Panc1 (cell line): Measurements from ENCODE around the gene DUOX1. TPM values are rescaled to one million over a fixed set of nuclear protein-coding genes. Genes with fewer than 3 reads are reported as not detected.

Experiments
- ATAC-seq: fragments of 200-7000 bp; cut with Tn5 transposase; 2 replicates; pipeline ENCODE4 v1.9.1; 2020; ENCODE audit warnings: mild to moderate bottlenecking, moderate library complexity
- BruUV-seq: library from RNA; stranded (reverse); fragments of 400-500 nt; replicated peaks from 2 replicates; lab custom pipeline; 2021; lab: Mats Ljungman, UMichigan
- CTCF ChIA-PET: fragments of 300-600 bp; sonication (Branson Sonifier 250); formaldehyde crosslinking; loops from one replicate; lab custom pipeline; 2022; ENCODE audit warnings: antibody characterized with exemption; lab: Charles Lee
- POLR2A ChIA-PET: fragments of 300-600 bp; sonication (Branson Sonifier 250); formaldehyde crosslinking; loops from one replicate; lab custom pipeline; 2022; ENCODE audit warnings: antibody characterized with exemption; lab: Charles Lee
- DNase-seq: peaks from one replicate; pipeline ENCODE4 v3.0.0-alpha.2; 2010; ENCODE audit warnings: low read depth, low spot score
- H3K27ac ChIP-seq: 2 replicates; pipeline ENCODE4 v1.5.1; 2011; ENCODE audit warnings: mild to moderate bottlenecking, low read length, inconsistent platforms
- H3K27me3 ChIP-seq: fragments of 200-500 bp; sonication (Bioruptor generic); 2 replicates; pipeline ENCODE4 v1.6.0; 2014; ENCODE audit warnings: low read length, inconsistent platforms; ENCODE audit not compliant: control insufficient read depth, insufficient read depth
- H3K36me3 ChIP-seq: fragments of 200-500 bp; sonication (Bioruptor generic); 2 replicates; pipeline ENCODE4 v1.5.1; 2014; ENCODE audit warnings: inconsistent platforms, mild to moderate bottlenecking, low read length, moderate library complexity; ENCODE audit not compliant: control insufficient read depth, insufficient read depth
- H3K4me1 ChIP-seq: 2 replicates; pipeline ENCODE4 v1.5.1; 2011; ENCODE audit warnings: inconsistent platforms, mild to moderate bottlenecking, low read length, moderate library complexity; ENCODE audit not compliant: control insufficient read depth, insufficient read depth
- H3K4me3 ChIP-seq, 2 experiments: 2 replicates each; pipeline ENCODE4 v1.5.1; 2011 to 2012; ENCODE audit warnings: low read depth in 2 of 2, low read length in 2 of 2, mild to moderate bottlenecking in 2 of 2, inconsistent platforms in 1 of 2, moderate library complexity in 1 of 2
- H3K9me3 ChIP-seq: fragments of 200-500 bp; sonication (Bioruptor generic); 2 replicates; pipeline ENCODE4 v1.5.1; 2014; ENCODE audit warnings: low read depth, mild to moderate bottlenecking, inconsistent platforms, low read length, moderate library complexity; ENCODE audit not compliant: control insufficient read depth, insufficient read depth
- POLR2AphosphoS5 ChIP-seq: IDR thresholded peaks from 2 replicates; pipeline ENCODE4 v1.6.1; 2012; ENCODE audit warnings: mild to moderate bottlenecking, low read depth, low read length, moderate library complexity
- SIN3A ChIP-seq: IDR thresholded peaks from 2 replicates; pipeline ENCODE4 v1.6.1; 2012; ENCODE audit warnings: low read depth, mild to moderate bottlenecking, low read length, moderate library complexity, borderline replicate concordance; ENCODE audit not compliant: insufficient read depth
- TCF7L2 ChIP-seq: IDR thresholded peaks from 2 replicates; pipeline ENCODE4 v1.6.1; 2011; ENCODE audit warnings: mild to moderate bottlenecking, low read depth, low read length, inconsistent platforms
- in situ Hi-C: cut with HindIII; loops from 2 replicates; pipeline ENCODE4 v1.10.0; 2016; ENCODE audit warnings: low sequenced_read_pairs, low pct_unique_long_range_greater_than_20kb
- intact Hi-C: fragments of 100-400 bp; cut with micrococcal nuclease; formaldehyde crosslinking; loops from one replicate; pipeline ENCODE4 v1.10.0; 2022; ENCODE audit not compliant: unreplicated experiment
- total RNA-seq: library from RNA; stranded (reverse); gene quantifications from one replicate; pipeline ENCODE4 v1.2.1, GENCODE V29; 2021; ENCODE audit not compliant: unreplicated experiment
- TF ChIP-seq, protein P1 (sequence below), 2 experiments: IDR thresholded peaks; 2 replicates each; pipeline ENCODE4 v1.6.1; 2011 to 2012; ENCODE audit warnings: low read depth in 2 of 2, control low read depth in 1 of 2, low read length in 1 of 2, mild to moderate bottlenecking in 1 of 2, moderate library complexity in 1 of 2; ENCODE audit not compliant: insufficient read depth in 1 of 2
- TF ChIP-seq, protein P2 (sequence below): fragments of 450-650 bp; IDR thresholded peaks from 2 replicates; pipeline ENCODE4 v1.5.1; 2017; ENCODE audit warnings: mild to moderate bottlenecking

Gene DUOX1
- total RNA-seq, 1 experiment from 2014 or later: 0.31 TPM

DNA sequence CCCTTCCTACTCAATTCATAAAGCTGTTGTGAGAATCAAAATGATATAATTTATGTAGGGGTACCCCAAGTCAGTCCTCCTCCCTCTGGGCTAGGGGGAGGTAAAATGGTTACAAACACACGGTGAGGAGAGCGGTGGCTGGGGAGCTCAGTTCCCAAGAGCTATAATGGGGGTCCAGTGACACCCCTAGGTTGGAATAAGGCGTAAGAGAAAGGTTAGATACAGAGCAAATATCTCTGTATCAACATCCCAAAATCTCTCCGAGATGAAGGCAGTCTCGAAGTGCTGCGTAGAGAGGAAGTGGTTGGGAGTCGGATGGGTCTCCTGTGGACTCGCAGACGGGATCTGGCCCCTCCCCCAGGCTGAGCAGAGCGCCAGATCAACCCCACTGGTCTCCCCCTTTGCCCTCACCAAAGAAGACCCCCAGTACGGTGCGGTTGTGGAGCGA, 17.6 kb upstream of the DUOX1 start:
- H3K36me3 ChIP-seq: no peaks in the 10 kb centered on the region
- intact Hi-C loops (no loop called here), in situ Hi-C loops (no loop called here)
- H3K4me1 ChIP-seq: peaks cover 14% of the 10 kb centered on the region
- no peak for DNase-seq
- H3K27me3 ChIP-seq: peaks cover 21% of the 10 kb centered on the region
- ChIA-PET POLR2A (no interaction called here), CTCF (no interaction called here)
- H3K27ac ChIP-seq: no peak overlapping the region
- H3K4me3 ChIP-seq: peak overlapping the region; percentile 24 to 31
- TF ChIP-seq TCF7L2: no peak
- TF ChIP-seq, protein P1, sequence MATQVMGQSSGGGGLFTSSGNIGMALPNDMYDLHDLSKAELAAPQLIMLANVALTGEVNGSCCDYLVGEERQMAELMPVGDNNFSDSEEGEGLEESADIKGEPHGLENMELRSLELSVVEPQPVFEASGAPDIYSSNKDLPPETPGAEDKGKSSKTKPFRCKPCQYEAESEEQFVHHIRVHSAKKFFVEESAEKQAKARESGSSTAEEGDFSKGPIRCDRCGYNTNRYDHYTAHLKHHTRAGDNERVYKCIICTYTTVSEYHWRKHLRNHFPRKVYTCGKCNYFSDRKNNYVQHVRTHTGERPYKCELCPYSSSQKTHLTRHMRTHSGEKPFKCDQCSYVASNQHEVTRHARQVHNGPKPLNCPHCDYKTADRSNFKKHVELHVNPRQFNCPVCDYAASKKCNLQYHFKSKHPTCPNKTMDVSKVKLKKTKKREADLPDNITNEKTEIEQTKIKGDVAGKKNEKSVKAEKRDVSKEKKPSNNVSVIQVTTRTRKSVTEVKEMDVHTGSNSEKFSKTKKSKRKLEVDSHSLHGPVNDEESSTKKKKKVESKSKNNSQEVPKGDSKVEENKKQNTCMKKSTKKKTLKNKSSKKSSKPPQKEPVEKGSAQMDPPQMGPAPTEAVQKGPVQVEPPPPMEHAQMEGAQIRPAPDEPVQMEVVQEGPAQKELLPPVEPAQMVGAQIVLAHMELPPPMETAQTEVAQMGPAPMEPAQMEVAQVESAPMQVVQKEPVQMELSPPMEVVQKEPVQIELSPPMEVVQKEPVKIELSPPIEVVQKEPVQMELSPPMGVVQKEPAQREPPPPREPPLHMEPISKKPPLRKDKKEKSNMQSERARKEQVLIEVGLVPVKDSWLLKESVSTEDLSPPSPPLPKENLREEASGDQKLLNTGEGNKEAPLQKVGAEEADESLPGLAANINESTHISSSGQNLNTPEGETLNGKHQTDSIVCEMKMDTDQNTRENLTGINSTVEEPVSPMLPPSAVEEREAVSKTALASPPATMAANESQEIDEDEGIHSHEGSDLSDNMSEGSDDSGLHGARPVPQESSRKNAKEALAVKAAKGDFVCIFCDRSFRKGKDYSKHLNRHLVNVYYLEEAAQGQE (IDR thresholded peaks at IDR 0.05; ENCODE audit: insufficient read depth in 1 of 2, low read depth in 2 of 2, low read length in 1 of 2): no peak
- TF ChIP-seq, protein P2, sequence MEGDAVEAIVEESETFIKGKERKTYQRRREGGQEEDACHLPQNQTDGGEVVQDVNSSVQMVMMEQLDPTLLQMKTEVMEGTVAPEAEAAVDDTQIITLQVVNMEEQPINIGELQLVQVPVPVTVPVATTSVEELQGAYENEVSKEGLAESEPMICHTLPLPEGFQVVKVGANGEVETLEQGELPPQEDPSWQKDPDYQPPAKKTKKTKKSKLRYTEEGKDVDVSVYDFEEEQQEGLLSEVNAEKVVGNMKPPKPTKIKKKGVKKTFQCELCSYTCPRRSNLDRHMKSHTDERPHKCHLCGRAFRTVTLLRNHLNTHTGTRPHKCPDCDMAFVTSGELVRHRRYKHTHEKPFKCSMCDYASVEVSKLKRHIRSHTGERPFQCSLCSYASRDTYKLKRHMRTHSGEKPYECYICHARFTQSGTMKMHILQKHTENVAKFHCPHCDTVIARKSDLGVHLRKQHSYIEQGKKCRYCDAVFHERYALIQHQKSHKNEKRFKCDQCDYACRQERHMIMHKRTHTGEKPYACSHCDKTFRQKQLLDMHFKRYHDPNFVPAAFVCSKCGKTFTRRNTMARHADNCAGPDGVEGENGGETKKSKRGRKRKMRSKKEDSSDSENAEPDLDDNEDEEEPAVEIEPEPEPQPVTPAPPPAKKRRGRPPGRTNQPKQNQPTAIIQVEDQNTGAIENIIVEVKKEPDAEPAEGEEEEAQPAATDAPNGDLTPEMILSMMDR: no peak
- no peak for TF ChIP-seq POLR2AphosphoS5
- no peak for TF ChIP-seq SIN3A
- peak; percentile 29 for ATAC-seq
- BruUV-seq: no TSS peak
- no peaks in the 10 kb centered on the region for H3K9me3 ChIP-seq

DNA sequence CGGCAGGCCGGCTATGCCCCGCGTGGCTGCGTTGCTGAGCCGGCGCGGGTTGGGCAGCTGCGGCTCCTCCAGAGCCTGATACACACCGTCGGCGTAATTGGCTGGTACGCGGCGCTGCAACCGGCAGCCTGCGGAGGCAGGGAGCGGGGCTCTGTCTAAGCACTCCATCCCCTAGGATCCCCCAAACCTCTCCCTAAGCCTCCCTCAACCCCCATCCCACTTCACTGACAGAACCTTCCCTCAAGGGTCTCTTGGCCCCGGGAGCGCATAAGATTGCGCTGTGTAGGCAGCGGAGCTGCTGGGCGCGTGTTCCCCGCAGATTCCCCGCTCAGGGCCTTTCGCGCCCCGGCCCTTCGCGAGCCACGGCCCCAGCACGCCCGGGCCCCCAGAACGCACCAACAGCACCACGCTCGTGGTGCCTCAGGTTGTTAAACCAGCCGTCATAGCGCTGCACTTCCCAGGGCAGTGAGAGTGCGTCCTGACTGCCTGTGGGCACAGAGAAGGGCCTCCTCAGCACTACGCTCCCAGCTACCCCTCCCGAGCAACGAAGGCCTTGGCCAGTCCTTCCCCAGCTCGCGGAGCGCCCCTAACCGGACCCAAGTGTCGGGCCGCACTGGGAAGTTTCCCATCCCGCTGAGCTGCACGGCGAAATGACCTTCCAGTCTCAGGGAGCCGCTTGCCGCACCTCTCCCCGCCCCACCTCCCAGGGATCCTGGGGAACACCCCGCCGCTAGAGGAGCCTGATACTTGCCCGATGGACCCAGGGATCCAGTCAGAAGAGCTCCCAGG, 17.0 kb upstream of the DUOX1 start:
- no peak for DNase-seq
- in situ Hi-C loops: no loop called here
- intact Hi-C loops: no loop called here
- TF ChIP-seq TCF7L2 (no peak), POLR2AphosphoS5 (no peak), SIN3A (no peak)
- TF ChIP-seq, protein P2: no peak
- Histone ChIP-seq H3K9me3 (no peaks in the 10 kb centered on the region), H3K4me3 (peak overlapping the region; percentile 24 to 31), H3K27ac (no peak overlapping the region), H3K27me3 (peaks cover 21% of the 10 kb centered on the region), H3K36me3 (no peaks in the 10 kb centered on the region), H3K4me1 (peaks cover 14% of the 10 kb centered on the region)
- ChIA-PET POLR2A (no interaction called here), CTCF (interaction anchor here (0.6 kb wide), 1 partner anchor 275 kb away, joined by 3 read pairs; no protein-coding TSS in a partner anchor)
- peak; percentile 72 for ATAC-seq
- BruUV-seq: no TSS peak
